Activated naive CD8-positive, alpha-beta T cell treated with anti-CD3 and anti-CD28 coated beads, Interleukin-2, amount 10 ng/mL, durations not matched to agents 7 days and 5 days (primary cell): ENCODE measurements around the gene GRK6. TPM values are rescaled to one million over a fixed set of nuclear protein-coding genes. Genes with fewer than 3 reads are reported as not detected.

Experiments used
- ATAC-seq: fragments of 150-1000 bp; cut with Tn5 transposase; one replicate; pipeline ENCODE4 v1.10.0; 2021; ENCODE audit warnings: low read depth, moderate library complexity
- POLR2A ChIA-PET: fragments of 350-600 bp; sonication (Branson Sonifier 250); formaldehyde crosslinking; loops from one replicate; lab custom pipeline; 2021; ENCODE audit warnings: antibody characterized with exemption; lab: Charles Lee
- DNase-seq: peaks from one replicate; pipeline ENCODE4 v3.0.0; 2021
- H3K27ac Mint-ChIP-seq: one replicate; pipeline ENCODE4 v1.8.0; 2022; ENCODE audit warnings: mild to moderate bottlenecking, mixed read lengths
- H3K27me3 Mint-ChIP-seq: one replicate; pipeline ENCODE4 v1.8.0; 2022; ENCODE audit warnings: mild to moderate bottlenecking, moderate library complexity, mixed read lengths
- H3K36me3 Mint-ChIP-seq: one replicate; pipeline ENCODE4 v1.8.0; 2021; ENCODE audit warnings: mild to moderate bottlenecking, mixed read lengths
- H3K4me1 Mint-ChIP-seq: one replicate; pipeline ENCODE4 v1.8.0; 2021; ENCODE audit warnings: mixed read lengths
- H3K4me3 Mint-ChIP-seq: one replicate; pipeline ENCODE4 v1.8.0; 2022; ENCODE audit warnings: mild to moderate bottlenecking, moderate library complexity, mixed read lengths
- H3K9me3 Mint-ChIP-seq: one replicate; pipeline ENCODE4 v1.8.0; 2021; ENCODE audit warnings: mixed read lengths
- total RNA-seq, 2 experiments: library from RNA; stranded (reverse); gene quantifications; one replicate each; pipeline ENCODE4 v1.2.3, GENCODE V29; 2021

GRK6 gene
- total RNA-seq, 2 experiments from 2014 or later: 181 to 186 TPM

GRCh38 chr5:177487975-177488374, 61.5 kb downstream of the GRK6 start:
- DNase-seq (no peak), ATAC-seq (no peak)
- Mint-ChIP-seq H3K27ac (no peak overlapping the region), H3K36me3 (peaks cover 20% of the 10 kb centered on the region), H3K9me3 (no peaks in the 10 kb centered on the region), H3K27me3 (no peaks in the 10 kb centered on the region), H3K4me1 (peaks cover 3% of the 10 kb centered on the region), H3K4me3 (no peak overlapping the region)
- POLR2A ChIA-PET: no interaction called here

- H3K36me3 Mint-ChIP-seq: peaks cover 17% of the 10 kb centered on the region
These were observed 62.7 kb downstream of the GRK6 start for GRCh38 chr5:177489119-177489716.

GRCh38 chr5:177490311-177490991, 64.0 kb downstream of the GRK6 start:
- POLR2A ChIA-PET: interaction anchor here (0.6 kb wide), 1 partner anchor 10 kb away, joined by 3 read pairs; no protein-coding TSS in a partner anchor
- H3K27me3 Mint-ChIP-seq: no peaks in the 10 kb centered on the region
- no peak overlapping the region for H3K4me3 Mint-ChIP-seq
- H3K9me3 Mint-ChIP-seq: no peaks in the 10 kb centered on the region
- H3K4me1 Mint-ChIP-seq: peaks cover 13% of the 10 kb centered on the region
- DNase-seq (no peak), ATAC-seq (no peak)
- no peak overlapping the region for H3K27ac Mint-ChIP-seq
- H3K36me3 Mint-ChIP-seq: peaks cover 17% of the 10 kb centered on the region

More at GRCh38 chr5:177489119-177489716, 62.7 kb downstream of the GRK6 start:
- Mint-ChIP-seq H3K4me1 (peaks cover 8% of the 10 kb centered on the region), H3K27me3 (no peaks in the 10 kb centered on the region), H3K4me3 (no peak overlapping the region), H3K9me3 (no peaks in the 10 kb centered on the region), H3K27ac (no peak overlapping the region)
- POLR2A ChIA-PET: no interaction called here
- ATAC-seq (no peak), DNase-seq (no peak)

- Mint-ChIP-seq H3K27ac (no peak overlapping the region), H3K4me3 (no peak overlapping the region), H3K36me3 (peaks cover 17% of the 10 kb centered on the region), H3K27me3 (no peaks in the 10 kb centered on the region), H3K4me1 (peaks cover 15% of the 10 kb centered on the region), H3K9me3 (no peaks in the 10 kb centered on the region)
- POLR2A ChIA-PET: no interaction called here
- DNase-seq (no peak), ATAC-seq (no peak)
These were observed 64.5 kb downstream of the GRK6 start for GRCh38 chr5:177490992-177491391.

GRCh38 chr5:177491429-177491945, 65.0 kb downstream of the GRK6 start:
- POLR2A ChIA-PET: interaction anchor here (4.1 kb wide), 1 partner anchor 19 kb away, joined by 21 read pairs; the partner anchor contains the start of gene DBN1
- peak; percentile 74 for DNase-seq
- ATAC-seq: peak; percentile 13

GRCh38 chr5:177491983-177492746, 65.7 kb downstream of the GRK6 start:
- ATAC-seq (no peak), DNase-seq (no peak)
- H3K27me3 Mint-ChIP-seq: no peaks in the 10 kb centered on the region
- H3K27ac Mint-ChIP-seq: no peak overlapping the region
- H3K4me1 Mint-ChIP-seq: peaks cover 20% of the 10 kb centered on the region
- H3K4me3 Mint-ChIP-seq: no peak overlapping the region
- no peaks in the 10 kb centered on the region for H3K9me3 Mint-ChIP-seq
- H3K36me3 Mint-ChIP-seq: peaks cover 12% of the 10 kb centered on the region
- POLR2A ChIA-PET: interaction anchor here (2.2 to 4.1 kb wide), 2 partner anchors 20 to 37 kb away, joined by 9 to 21 read pairs; partner anchors contain the start of gene DBN1

More at GRCh38 chr5:177491429-177491945, 65.0 kb downstream of the GRK6 start:
- Mint-ChIP-seq H3K9me3 (no peaks in the 10 kb centered on the region), H3K4me3 (no peak overlapping the region), H3K4me1 (peaks cover 20% of the 10 kb centered on the region), H3K36me3 (peaks cover 14% of the 10 kb centered on the region), H3K27me3 (no peaks in the 10 kb centered on the region), H3K27ac (no peak overlapping the region)

Other genes starting within 250 kb of the GRK6 start
- gene RAB24, start 123.0 kb upstream of the GRK6 start, total RNA-seq: 10 to 100 TPM; 39.0 to 46.6 TPM
- gene PRELID1, start 122.9 kb upstream of the GRK6 start, total RNA-seq: 100 to 1,000 TPM; 104 TPM
- 10 to 100 TPM; 85.0 to 94.0 TPM for gene MXD3, start 114.8 kb upstream of the GRK6 start, total RNA-seq
- gene LMAN2, start 75.0 kb upstream of the GRK6 start, total RNA-seq: 100 to 1,000 TPM; 110 to 116 TPM
- gene RGS14, start 68.8 kb upstream of the GRK6 start, total RNA-seq: 100 to 1,000 TPM; 113 to 124 TPM
- 1 to 10 TPM; 1.9 to 2.1 TPM for gene SLC34A1, start 42.2 kb upstream of the GRK6 start, total RNA-seq
- not detected for gene PFN3, start 26.0 kb upstream of the GRK6 start, total RNA-seq
- gene F12, start 17.1 kb upstream of the GRK6 start, total RNA-seq: 1 to 10 TPM; 2.2 to 2.8 TPM
- 10 to 100 TPM; 10.0 to 10.6 TPM for gene PRR7, start 20.1 kb downstream of the GRK6 start, total RNA-seq
- gene DBN1, start 47.0 kb downstream of the GRK6 start, total RNA-seq: 10 to 100 TPM; 82.5 to 87.0 TPM
- 10 to 100 TPM; 51.6 to 60.6 TPM for gene PDLIM7, start 70.9 kb downstream of the GRK6 start, total RNA-seq
- gene DOK3, start 83.2 kb downstream of the GRK6 start, total RNA-seq: 1 to 10 TPM; 3.7 to 6.0 TPM
- 100 to 1,000 TPM; 132 to 135 TPM for gene DDX41, start 90.3 kb downstream of the GRK6 start, total RNA-seq
- 100 to 1,000 TPM; 142 to 153 TPM for gene FAM193B, start 127.9 kb downstream of the GRK6 start, total RNA-seq
- 10 to 100 TPM; 81.0 to 83.2 TPM for gene TMED9, start 165.5 kb downstream of the GRK6 start, total RNA-seq
- gene B4GALT7, start 173.5 kb downstream of the GRK6 start, total RNA-seq: 10 to 100 TPM; 26.2 to 28.5 TPM